Measurements from ENCODE around the gene NGEF. TPM values are rescaled to one million over a fixed set of nuclear protein-coding genes. Genes with fewer than 3 reads are reported as not detected.

The NGEF gene
- total and polyA plus RNA-seq, 7 donors = 0.28 to 13.9 (median 10.8) TPM; not detected in 2

DNA sequence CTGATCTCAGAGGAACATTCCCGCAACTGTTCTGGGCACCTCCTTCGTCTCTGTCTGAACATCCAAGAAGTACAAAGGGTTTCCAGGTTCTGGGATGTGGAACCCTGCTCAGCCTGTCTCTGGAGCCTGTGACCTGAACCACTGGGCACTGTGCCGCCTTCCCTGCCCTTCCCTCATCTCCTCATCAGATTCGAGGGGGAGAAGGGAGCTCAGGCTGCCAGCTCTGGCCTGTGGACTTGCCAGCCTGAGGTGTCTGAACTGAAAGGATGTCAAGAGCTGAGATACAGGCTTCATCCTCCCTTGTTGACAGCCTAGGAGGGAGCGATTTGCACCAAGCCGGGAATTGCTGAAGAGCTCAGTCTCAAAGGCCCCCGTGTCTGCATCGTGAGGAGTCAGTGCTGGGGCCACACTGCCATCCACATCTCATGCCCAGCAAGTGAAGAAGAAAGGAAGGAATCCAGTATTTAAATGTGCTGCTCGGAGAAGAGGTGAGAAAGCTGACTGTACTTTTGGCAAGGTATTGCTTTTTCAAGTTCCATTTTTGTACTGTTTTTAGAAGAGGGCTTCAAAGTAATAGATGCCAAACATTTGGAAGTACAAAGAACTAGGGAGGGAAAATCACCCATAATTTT is 32.0 kb upstream of the NGEF start:
- Histone ChIP-seq H3K4me3 (no peak overlapping the region), H3K36me3 (no peaks in the 10 kb centered on the region), H3K9me3 (no peaks in the 10 kb centered on the region), H3K27me3 (no peaks in the 10 kb centered on the region), H3K4me1 (no peaks in the 10 kb centered on the region), H3K27ac (no peak overlapping the region)
- intact Hi-C loops (cut with DNase I) = no loop called here
- TF ChIP-seq EP300 (IDR thresholded peaks at IDR 0.05) = no peak
- TF ChIP-seq POLR2A (IDR thresholded peaks at IDR 0.05) = no peak
- TF ChIP-seq POLR2AphosphoS5 (IDR thresholded peaks at IDR 0.05) = no peak
- no peak for TF ChIP-seq CTCF (IDR thresholded peaks at IDR 0.05)
- no peak for DNase-seq
- 91 to 93% methylated on average over 9 of the region's 9 CpGs for WGBS, 2 donors

DNA sequence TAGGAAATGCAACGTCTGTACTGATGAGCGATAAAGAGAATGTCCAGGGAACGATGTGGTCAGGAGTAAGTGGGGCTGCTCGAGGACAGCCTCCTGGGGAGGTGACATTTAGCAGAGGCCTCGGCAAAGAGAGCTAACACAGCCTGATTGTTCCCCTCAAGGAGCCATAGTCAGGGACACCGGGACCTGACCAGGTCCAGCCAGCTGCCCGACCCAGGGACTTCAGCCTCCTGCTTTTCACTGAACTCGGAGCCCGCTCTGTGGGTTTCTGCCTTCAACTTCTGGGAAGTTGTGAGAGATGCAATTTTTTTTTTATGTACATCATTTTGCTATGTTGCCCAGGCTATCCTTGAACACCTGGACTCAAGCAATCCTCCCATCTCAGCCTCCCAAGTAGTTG is 29.5 kb upstream of the NGEF start:
- Histone ChIP-seq H3K27me3 (peaks cover 0 to 5% (median 0%) of the 10 kb centered on the region in 3 donors), H3K36me3 (no peaks in the 10 kb centered on the region), H3K27ac (no peak overlapping the region), H3K4me1 (no peaks in the 10 kb centered on the region), H3K4me3 (no peak overlapping the region), H3K9me3 (no peaks in the 10 kb centered on the region)
- no peak for TF ChIP-seq EP300 (IDR thresholded peaks at IDR 0.05)
- TF ChIP-seq POLR2AphosphoS5 (IDR thresholded peaks at IDR 0.05) = no peak
- TF ChIP-seq CTCF (IDR thresholded peaks at IDR 0.05) = no peak
- TF ChIP-seq POLR2A (IDR thresholded peaks at IDR 0.05) = no peak
- intact Hi-C loops (cut with DNase I) = no loop called here
- 92% methylated on average over 9 of the region's 9 CpGs for WGBS, 2 donors
- DNase-seq = no peak

DNA sequence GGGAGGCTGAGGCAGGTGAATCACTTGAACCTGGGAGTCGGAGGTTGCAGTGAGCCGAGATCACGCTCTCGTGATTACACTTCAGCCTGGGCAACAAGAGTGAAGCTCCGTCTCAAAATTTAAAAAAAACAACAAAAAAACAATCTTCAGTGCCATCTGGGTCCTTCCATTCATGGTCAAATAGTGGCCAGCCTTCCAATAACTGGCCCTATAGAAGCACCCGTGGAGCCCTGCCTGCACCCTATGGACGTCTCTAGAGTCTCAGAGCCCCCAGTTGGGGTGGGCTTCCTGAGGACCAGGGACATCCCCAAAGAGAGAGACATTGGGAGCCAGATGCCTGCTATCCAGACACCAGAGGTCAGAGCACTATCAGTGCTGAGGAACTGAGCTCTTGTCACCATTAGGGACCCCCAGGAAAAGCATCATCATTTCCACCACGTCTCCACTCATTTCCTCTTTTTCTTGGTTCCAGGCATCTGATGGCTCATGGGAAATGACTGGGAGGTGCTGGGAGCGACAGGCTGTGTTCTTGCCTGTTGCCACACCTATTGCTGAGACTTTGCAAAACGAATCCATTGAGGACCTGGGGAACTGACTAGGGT is 28.8 kb upstream of the NGEF start:
- TF ChIP-seq EP300 (IDR thresholded peaks at IDR 0.05) (no peak), POLR2A (IDR thresholded peaks at IDR 0.05) (no peak), POLR2AphosphoS5 (IDR thresholded peaks at IDR 0.05) (no peak), CTCF (IDR thresholded peaks at IDR 0.05) (no peak)
- 80 to 87% methylated on average over 10 of the region's 10 CpGs for WGBS, 2 donors
- Histone ChIP-seq H3K36me3 (no peaks in the 10 kb centered on the region), H3K27me3 (peaks cover 0 to 5% (median 0%) of the 10 kb centered on the region in 3 donors), H3K27ac (no peak overlapping the region), H3K4me3 (no peak overlapping the region), H3K9me3 (no peaks in the 10 kb centered on the region), H3K4me1 (no peaks in the 10 kb centered on the region)
- DNase-seq = peak; percentile 12
- intact Hi-C loops (cut with DNase I) = no loop called here

DNA sequence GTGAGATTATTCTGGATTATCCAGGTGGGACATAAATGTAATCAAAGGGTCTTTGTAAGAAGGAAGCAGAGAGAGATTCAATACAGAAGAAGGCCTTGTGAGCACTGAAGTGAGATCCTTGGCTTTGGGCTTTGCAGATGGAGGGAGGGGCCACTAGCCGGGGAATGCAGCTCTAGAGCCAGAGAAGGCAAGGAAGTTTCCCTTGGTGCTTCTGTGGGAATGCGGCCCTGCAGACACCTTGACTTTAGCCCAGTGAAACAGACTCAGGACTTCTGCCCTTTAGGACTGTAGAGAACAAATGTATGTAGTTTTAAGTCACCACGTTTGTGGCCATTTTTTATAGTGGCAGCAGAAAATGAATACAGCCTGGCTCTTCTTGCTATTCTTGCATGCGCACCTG is 27.5 kb upstream of the NGEF start:
- no peak overlapping the region for H3K27ac ChIP-seq
- H3K4me1 ChIP-seq = no peaks in the 10 kb centered on the region
- no peaks in the 10 kb centered on the region for H3K36me3 ChIP-seq
- TF ChIP-seq POLR2AphosphoS5 (IDR thresholded peaks at IDR 0.05) (no peak), CTCF (IDR thresholded peaks at IDR 0.05) (no peak), POLR2A (IDR thresholded peaks at IDR 0.05) (no peak), EP300 (IDR thresholded peaks at IDR 0.05) (no peak)
- WGBS, 2 donors = 87 to 88% methylated on average over 4 of the region's 4 CpGs
- no peak overlapping the region for H3K4me3 ChIP-seq
- intact Hi-C loops (cut with DNase I) = no loop called here
- no peak for DNase-seq
- H3K9me3 ChIP-seq = no peaks in the 10 kb centered on the region
- peaks cover 0 to 5% (median 0%) of the 10 kb centered on the region in 3 donors for H3K27me3 ChIP-seq
